Prostate gland (tissue), 2 donors: ENCODE results near the gene INPP5J.

Source experiments
- CTCF ChIP-seq, 4 experiments: fragments of 200-600 bp in 2 of 4; fragments of 450-650 bp in 2 of 4; sonication (generic) in 2 of 4; IDR thresholded peaks; 1 replicate in 3 of 4; 2 replicates in 1 of 4; pipeline ENCODE4 v1.5.1; 2016 to 2019; ENCODE audit warnings: antibody characterized with exemption in 4 of 4, mild to moderate bottlenecking in 2 of 4, moderate library complexity in 2 of 4
- POLR2A ChIP-seq: fragments of 450-650 bp; IDR thresholded peaks from one replicate; pipeline ENCODE4 v1.6.1; 2016; ENCODE audit warnings: antibody characterized with exemption, mild to moderate bottlenecking
- POLR2AphosphoS5 ChIP-seq: sonication (generic); formaldehyde crosslinking; IDR thresholded peaks from one replicate; pipeline ENCODE4 v1.6.1; 2017; ENCODE audit warnings: antibody characterized with exemption

DNA sequence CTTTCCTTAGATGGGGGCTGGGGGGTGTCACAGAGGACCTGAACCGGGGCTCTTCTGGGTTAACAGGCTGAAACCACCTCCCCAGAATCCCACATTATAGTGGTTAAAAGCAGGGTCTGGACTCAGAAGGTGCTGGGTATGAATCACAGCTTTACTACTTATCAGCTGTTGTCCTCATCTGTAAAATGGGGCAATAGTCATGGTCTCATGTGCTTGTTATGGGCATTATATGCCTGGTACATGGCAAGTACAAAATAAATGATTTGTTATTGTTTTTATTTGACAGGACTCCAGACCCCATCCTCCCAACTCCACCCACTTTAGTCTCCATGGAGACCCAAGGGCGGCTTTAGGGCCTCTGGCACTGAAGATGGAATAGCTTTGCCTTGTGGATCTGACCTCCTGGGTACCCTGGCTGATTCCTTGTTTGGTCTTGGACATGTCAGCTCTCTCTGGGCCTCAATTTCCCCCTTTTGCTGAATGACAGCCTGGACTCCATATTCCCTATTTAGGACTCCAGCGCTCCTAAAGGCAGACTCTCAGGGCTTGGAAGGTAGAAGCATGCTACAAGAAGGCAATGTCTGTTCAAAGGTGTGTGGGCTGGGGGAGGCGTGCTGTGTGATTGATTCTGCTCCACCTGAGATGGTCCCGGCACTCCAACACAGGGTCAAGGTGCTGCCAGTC, 42.5 kb upstream of the INPP5J start:
- TF ChIP-seq CTCF (IDR thresholded peaks at IDR 0.05): no peak
- no peak for TF ChIP-seq POLR2AphosphoS5
- TF ChIP-seq POLR2A: peak; percentile 7
